ENCODE results near the gene BUD31. TPM values are rescaled to one million over a fixed set of nuclear protein-coding genes. Genes with fewer than 3 reads are reported as not detected.

Gene BUD31
- total and polyA plus RNA-seq, 2 of the 13 experiments (the other 11 are each of a cell fraction or from before 2014, with no cell fraction given) = 35.1 to 79.1 TPM

DNA sequence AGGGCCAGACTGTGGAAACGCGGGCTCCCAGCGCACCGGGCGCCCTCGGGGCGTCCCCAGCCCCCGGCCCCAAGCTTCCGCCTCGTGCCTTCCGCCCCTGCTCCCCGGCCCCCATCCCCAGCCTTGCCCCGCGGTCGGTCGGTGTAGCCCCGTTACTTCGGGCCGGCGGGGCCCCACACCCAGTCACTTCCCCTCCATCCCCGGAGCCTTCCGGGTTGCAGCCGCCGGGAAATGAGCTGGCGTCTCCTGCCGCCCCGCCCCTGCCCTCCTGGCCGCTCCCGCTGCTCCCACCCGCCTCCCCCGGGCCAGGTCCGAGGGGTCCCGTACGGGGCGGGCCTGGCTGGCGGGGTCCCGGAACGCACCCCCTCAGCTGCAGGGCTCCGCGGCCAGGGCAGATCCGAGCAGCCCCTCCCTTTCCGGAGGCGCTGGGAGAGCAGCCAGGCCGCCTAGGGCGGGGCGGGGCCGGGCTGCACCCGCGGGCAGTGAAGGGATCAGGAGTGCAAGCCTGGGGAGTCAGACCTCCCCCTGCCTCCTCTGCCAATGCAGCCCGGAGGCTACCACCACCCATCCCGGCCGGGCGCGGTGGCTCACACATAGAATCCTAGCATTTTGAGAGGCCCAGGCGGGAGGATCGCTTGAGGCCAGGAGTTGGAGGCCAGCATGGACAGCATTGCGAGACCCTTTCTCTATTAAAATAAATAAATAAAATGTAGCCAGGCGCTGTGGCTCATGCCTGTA lies 33.5 kb upstream of the BUD31 start (continued):
- no peak for TF ChIP-seq ZFP62 (CRISPR knock-in tag; IDR thresholded peaks at IDR 0.05)
- no peak for TF ChIP-seq CREB1 (IDR thresholded peaks at IDR 0.05)
- TF ChIP-seq CREB1 (CRISPR knock-in tag; IDR thresholded peaks at IDR 0.05) = no peak
- TF ChIP-seq KDM3A (CRISPR knock-in tag; IDR thresholded peaks at IDR 0.05; ENCODE audit: low read depth) = no peak; the same call in 1 of the 2 replicates
- TF ChIP-seq ZFP41 (CRISPR knock-in tag; IDR thresholded peaks at IDR 0.05; ENCODE audit: borderline replicate concordance) = 0 out of 2 replicates have a peak, but pooled peaks have one; percentile 26
- TF ChIP-seq ZMYM3 (CRISPR knock-in tag; IDR thresholded peaks at IDR 0.05) = peak; percentile 73; the same call in 1 of the 2 replicates
- peak; percentile 57 for TF ChIP-seq HNF4A (CRISPR knock-in tag; IDR thresholded peaks at IDR 0.05)
- peak; percentile 65; the same call in 1 of the 2 replicates for TF ChIP-seq TOPORS (CRISPR knock-in tag; IDR thresholded peaks at IDR 0.05)
- TF ChIP-seq, protein P1, sequence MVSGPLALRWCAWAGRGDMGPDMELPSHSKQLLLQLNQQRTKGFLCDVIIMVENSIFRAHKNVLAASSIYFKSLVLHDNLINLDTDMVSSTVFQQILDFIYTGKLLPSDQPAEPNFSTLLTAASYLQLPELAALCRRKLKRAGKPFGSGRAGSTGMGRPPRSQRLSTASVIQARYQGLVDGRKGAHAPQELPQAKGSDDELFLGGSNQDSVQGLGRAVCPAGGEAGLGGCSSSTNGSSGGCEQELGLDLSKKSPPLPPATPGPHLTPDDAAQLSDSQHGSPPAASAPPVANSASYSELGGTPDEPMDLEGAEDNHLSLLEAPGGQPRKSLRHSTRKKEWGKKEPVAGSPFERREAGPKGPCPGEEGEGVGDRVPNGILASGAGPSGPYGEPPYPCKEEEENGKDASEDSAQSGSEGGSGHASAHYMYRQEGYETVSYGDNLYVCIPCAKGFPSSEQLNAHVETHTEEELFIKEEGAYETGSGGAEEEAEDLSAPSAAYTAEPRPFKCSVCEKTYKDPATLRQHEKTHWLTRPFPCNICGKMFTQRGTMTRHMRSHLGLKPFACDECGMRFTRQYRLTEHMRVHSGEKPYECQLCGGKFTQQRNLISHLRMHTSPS (CRISPR knock-in tag; IDR thresholded peaks at IDR 0.05; ENCODE audit: low read depth) = peak; percentile 38
- TF ChIP-seq, protein P2, sequence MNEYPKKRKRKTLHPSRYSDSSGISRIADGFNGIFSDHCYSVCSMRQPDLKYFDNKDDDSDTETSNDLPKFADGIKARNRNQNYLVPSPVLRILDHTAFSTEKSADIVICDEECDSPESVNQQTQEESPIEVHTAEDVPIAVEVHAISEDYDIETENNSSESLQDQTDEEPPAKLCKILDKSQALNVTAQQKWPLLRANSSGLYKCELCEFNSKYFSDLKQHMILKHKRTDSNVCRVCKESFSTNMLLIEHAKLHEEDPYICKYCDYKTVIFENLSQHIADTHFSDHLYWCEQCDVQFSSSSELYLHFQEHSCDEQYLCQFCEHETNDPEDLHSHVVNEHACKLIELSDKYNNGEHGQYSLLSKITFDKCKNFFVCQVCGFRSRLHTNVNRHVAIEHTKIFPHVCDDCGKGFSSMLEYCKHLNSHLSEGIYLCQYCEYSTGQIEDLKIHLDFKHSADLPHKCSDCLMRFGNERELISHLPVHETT (CRISPR knock-in tag; conservative IDR thresholded peaks at IDR 0.05) = 0 out of 2 replicates have a peak, but pooled peaks have one; percentile 66
- TF ChIP-seq RBM22 (optimal IDR thresholded peaks at IDR 0.05; ENCODE audit: low read length) = no peak
- TF ChIP-seq SP5 (CRISPR knock-in tag; IDR thresholded peaks at IDR 0.05; ENCODE audit: borderline replicate concordance, low read depth) = peak; percentile 84
- TF ChIP-seq SIN3A (IDR thresholded peaks at IDR 0.05; ENCODE audit: borderline replicate concordance, low read depth, low read length) = 0 out of 2 replicates have a peak, but pooled peaks have one; percentile 22
- peak; percentile 75 for TF ChIP-seq PHF21A (CRISPR knock-in tag; IDR thresholded peaks at IDR 0.05)
- TF ChIP-seq, protein P3, sequence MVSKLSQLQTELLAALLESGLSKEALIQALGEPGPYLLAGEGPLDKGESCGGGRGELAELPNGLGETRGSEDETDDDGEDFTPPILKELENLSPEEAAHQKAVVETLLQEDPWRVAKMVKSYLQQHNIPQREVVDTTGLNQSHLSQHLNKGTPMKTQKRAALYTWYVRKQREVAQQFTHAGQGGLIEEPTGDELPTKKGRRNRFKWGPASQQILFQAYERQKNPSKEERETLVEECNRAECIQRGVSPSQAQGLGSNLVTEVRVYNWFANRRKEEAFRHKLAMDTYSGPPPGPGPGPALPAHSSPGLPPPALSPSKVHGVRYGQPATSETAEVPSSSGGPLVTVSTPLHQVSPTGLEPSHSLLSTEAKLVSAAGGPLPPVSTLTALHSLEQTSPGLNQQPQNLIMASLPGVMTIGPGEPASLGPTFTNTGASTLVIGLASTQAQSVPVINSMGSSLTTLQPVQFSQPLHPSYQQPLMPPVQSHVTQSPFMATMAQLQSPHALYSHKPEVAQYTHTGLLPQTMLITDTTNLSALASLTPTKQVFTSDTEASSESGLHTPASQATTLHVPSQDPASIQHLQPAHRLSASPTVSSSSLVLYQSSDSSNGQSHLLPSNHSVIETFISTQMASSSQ (IDR thresholded peaks at IDR 0.05; ENCODE audit: low read depth) = no peak
- TF ChIP-seq, protein P3 (CRISPR knock-in tag; IDR thresholded peaks at IDR 0.05; ENCODE audit: borderline replicate concordance) = peak; percentile 44; the same call in 1 of the 2 replicates
- no peak for TF ChIP-seq ZNF468 (CRISPR knock-in tag; IDR thresholded peaks at IDR 0.05)
- TF ChIP-seq, protein P4, sequence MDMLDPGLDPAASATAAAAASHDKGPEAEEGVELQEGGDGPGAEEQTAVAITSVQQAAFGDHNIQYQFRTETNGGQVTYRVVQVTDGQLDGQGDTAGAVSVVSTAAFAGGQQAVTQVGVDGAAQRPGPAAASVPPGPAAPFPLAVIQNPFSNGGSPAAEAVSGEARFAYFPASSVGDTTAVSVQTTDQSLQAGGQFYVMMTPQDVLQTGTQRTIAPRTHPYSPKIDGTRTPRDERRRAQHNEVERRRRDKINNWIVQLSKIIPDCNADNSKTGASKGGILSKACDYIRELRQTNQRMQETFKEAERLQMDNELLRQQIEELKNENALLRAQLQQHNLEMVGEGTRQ (IDR thresholded peaks at IDR 0.05; ENCODE audit: low read depth, low read length) = no peak
- TF ChIP-seq, protein P4 (CRISPR knock-in tag; IDR thresholded peaks at IDR 0.05; ENCODE audit: borderline replicate concordance) = no peak
- peak; percentile 30; the same call in 1 of the 2 replicates for TF ChIP-seq SP4 (CRISPR knock-in tag; IDR thresholded peaks at IDR 0.05)

All from HepG2 (cell line).